Measurements from ENCODE around the gene SH2D1A. TPM values are rescaled to one million over a fixed set of nuclear protein-coding genes. Genes with fewer than 3 reads are reported as not detected.
"Not testable (repeated sequence)": the region's sequence is repeated elsewhere in the genome, so short reads cannot be mapped to it uniquely, and the experiment has no call there.

SH2D1A gene
- total RNA-seq (2014; rRNA removed; shearing (Covaris generic)), result not detected in 2 replicates

DNA sequence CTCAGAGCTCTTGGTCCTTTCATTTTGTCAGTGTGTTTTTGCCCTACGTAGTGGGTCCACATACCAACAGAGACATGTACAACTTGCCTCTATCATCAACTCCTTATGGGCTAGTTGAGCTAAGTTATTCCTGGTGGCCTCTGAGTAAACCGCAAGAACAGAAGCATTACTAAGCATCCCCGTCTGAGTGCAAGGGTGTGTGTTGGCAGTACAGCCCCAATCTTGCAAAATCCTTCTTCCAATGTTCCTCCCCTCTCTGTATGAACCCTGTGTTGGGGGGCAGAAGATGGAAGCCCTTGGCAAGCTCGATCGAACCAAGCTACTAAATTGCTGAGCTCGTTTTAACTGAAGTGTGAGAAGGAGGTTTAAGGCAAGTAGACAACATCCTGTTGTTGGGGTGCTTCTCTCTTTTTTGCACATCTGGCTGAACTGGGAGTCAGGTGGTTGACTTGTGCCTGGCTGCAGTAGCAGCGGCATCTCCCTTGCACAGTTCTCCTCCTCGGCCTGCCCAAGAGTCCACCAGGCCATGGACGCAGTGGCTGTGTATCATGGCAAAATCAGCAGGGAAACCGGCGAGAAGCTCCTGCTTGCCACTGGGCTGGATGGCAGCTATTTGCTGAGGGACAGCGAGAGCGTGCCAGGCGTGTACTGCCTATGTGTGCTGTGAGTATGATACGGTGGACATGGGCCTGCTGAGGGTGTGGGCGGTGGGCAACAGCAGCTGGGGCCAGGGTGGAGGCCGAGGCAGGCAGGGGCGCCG lies at the start of gene SH2D1A:
Gene SH2D1A (plus strand): TSS at position 447 of the 760 bp plus-strand sequence. CDS start 80 bp downstream, at position 527.
- no peak for DNase-seq (ENCODE audit: low spot score)

- not testable (repeated sequence) for DNase-seq (ENCODE audit: low spot score)
Measured at GRCh38 chrX:124299323-124299722, 47.0 kb upstream of the SH2D1A start.

DNA sequence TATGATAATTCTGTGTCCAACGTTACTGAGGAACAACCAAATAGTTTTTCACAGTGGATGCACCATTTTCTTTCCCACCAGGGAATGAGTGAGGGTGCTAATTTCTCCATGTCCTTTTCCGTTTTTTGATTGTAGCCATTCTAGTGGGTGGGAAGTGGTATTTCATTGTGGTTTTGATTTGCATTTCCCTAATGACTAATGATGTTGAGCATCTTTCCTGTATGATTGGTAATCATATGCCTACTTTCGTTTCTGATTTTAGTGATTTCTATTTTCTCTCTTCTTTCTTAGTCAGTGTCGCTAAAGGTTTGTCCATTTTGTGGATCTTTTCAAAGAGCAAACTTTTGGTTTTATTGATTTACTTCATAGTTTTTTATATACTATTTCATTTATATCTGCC lies 46.0 kb upstream of the SH2D1A start:
- DNase-seq (ENCODE audit: low spot score), result no peak

GRCh38 chrX:124307253-124307907 lies 39.0 kb upstream of the SH2D1A start:
- no peak for DNase-seq (ENCODE audit: low spot score)

DNA sequence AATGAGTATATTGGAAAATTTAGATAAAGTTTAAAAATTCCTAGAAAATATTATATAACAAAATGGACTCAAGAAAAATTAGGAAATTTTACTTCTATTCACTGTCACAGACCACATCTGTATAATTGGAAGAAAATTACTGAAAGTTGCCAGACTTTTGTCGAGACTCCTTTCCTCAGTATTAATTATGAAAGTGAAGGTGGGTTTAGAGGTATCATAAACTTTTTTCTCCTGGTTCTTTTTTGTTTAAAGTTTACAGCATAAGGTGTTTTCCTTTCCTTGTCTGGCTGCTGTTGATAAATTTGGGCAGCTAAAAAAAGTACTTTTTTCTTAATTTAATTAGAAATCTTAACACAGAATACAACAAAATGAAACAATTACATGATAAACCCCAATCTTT lies 20.6 kb upstream of the SH2D1A start:
- DNase-seq (ENCODE audit: low spot score), result no peak

GRCh38 chrX:124328765-124329164 lies 17.6 kb upstream of the SH2D1A start:
- DNase-seq (ENCODE audit: low spot score), result peak; percentile 0

DNA sequence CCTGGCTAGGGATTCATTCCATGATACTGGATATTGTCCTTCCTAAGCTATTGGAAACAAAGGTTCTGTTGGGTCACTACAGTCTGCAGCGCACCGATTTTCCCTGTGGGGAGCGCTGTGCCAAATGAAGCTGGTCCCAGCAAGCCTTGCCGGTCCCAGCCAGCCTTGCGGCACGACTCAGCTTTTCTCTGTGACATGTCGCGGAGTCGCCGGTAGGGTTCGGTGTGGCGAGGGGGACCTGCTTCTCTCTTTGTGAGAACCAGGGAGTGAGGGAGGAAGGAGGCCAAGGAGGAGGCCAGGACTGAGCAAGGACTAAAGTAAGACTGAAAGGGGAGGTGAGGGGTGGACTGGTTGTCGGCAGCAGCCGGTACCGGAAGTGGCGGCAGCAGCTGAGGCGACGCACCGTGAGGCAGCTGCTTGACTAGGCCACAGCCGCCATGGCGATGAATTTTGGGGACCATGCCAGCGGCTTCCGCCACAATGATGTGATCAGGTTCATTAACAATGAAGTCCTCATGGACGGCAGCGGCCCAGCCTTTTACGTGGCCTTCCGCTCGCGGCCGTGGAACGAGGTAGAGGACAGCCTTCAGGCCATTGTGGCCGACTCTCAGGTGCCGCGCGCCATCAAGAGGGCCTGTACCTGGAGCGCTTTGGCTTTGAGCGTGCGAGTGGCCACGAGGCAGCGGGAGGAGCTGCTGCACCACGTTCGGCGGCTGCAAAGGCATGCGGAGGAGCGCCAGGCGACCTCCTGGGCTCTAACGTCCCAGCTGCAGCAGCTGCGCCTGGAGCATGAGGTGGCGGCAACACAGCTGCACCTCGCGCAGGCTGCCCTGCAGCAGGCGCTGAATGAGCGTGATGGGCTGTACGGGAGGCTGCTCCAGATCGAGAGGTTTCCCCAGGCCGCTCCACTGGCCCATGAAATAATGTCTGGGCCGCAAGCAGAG lies 13.6 kb upstream of the SH2D1A start, which contains the start of gene TEX13D:
Gene TEX13D (plus strand): TSS at position 180 of the 944 bp plus-strand sequence. CDS start 258 bp downstream, at position 438.
- DNase-seq (ENCODE audit: low spot score), result no peak

DNA sequence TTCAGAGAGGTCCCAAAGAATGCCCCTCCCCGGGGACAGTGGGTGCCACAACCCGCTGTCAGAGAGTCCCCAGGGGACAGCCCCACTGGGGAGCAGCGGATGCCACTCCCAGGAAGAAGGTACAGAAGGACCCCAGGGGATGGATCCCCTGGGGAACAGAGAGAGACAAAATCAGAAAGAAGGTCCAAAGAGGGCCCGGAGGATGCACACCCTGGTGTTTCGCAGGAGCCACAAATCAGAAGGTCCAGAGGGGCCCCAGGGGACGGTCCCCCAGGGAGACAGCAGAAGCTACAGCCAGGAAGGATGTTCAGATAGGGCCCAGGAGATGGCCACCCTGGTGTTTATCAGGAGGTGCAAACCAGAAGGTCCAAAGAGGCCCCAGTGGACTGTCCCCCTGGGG lies 12.5 kb upstream of the SH2D1A start:
- DNase-seq (ENCODE audit: low spot score), result no peak

GRCh38 chrX:124334555-124334954 lies 11.8 kb upstream of the SH2D1A start:
- DNase-seq (ENCODE audit: low spot score), result not testable (repeated sequence)

GRCh38 chrX:124335598-124335997 lies 10.8 kb upstream of the SH2D1A start:
- DNase-seq (ENCODE audit: low spot score), result no peak

DNA sequence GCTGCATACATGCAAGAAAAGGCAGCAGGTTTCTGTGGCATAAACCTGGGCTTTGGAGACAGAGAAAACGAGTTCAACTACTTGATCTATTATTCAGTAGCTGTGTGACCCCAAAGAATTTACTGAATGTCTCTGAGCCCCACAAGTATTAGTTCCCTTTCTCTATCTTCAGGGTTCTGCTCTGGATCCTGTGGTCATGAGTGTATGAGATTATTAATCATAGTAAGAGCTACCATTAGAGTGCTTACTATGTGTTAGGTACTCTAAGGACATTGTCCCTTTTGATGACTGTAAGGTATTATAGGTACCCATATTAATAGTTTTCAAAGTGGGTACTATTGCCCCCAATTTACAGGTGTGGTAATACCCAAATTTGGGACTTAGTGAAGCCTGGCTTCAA lies 8.4 kb upstream of the SH2D1A start:
- no peak for DNase-seq (ENCODE audit: low spot score)

DNA sequence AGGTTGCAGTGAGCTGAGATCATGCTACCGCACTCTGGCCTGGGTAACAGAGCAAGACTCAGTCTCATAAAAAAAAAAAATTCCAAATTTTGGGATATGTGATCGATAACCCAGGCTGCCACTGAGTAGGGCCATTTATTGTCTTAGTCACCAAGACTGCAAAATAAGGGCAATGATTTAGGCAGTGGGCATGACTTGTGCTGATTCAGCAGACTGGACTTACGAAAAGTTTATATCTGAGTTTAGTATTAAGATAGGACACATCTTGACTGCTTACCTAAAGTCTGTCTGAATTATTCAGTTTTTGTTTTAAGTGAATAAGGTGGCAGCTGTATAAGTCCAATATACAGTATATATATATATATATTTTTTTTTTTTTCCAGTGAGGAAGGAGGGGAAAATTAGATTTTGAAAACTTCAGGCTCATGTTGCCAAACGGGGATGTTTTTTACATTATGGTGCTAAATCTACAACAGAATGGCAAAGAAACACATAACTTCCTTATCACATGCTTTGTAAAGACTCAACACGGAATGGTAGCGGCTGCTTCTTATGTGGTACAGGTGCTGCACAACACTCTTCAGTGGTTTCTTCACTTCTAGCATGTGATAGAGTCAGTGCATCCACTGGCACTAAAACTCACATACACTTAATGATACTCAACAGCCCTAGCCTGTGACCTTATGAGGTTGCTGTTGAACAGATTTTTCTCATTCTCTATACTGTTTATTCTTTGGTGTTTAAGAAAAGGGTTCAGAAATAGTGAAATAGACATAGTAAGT lies 7.4 kb upstream of the SH2D1A start:
- no peak for DNase-seq (ENCODE audit: low spot score)

- no peak for DNase-seq (ENCODE audit: low spot score)
Measured at GRCh38 chrX:124341396-124342132, 4.8 kb upstream of the SH2D1A start.

DNA sequence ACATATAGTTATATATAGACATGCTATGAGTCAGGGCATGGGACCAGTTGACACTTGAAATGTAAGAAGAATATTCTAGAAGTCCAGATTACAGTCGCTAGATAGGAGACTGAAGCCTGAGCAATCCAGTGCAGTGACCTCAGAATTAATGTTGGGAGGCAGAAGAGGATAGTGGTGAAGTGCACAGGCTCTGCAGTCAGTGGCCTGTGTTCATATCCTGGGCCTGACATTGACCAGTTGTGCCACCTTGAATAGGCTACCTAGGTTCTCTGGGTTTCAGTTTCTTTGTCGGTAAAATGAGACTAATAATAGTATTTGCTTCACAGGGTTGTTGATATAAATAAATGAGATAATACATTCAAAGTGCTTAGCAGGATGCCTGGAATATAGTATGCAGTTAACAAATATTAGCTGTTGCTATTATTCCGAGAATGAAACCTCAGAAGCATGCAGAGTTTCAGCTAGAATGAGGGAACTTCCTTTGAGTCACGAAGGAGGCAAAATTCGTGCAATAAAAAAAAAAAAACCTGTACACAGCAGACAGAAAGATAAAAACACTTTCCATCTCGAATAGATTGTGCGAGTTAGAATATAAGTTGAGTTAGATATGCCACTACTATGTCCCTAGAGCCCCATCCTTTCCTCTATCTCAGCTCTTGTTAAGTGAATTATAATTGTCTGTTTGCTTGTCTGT lies 4.0 kb upstream of the SH2D1A start:
- no peak for DNase-seq (ENCODE audit: low spot score)

DNA sequence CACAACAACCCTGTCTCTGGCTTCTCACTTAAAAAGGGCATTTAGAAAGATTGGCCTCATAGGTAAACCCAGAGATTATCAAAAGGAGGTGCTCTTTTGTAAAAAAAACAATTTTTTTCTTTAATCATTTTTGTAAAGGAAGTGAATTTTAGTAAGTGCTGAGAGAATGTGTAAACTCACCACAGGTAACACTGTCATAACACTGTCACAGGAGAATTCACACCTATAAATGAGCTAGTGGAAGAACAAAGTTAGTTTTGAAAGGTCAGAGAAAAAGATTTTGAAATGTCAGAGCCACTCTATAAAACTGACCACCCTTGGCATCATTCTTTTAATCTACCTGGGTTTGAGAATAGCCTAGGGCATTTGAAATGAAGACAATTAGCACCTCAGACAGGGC lies 3.3 kb upstream of the SH2D1A start:
- no peak for DNase-seq (ENCODE audit: low spot score)

DNA sequence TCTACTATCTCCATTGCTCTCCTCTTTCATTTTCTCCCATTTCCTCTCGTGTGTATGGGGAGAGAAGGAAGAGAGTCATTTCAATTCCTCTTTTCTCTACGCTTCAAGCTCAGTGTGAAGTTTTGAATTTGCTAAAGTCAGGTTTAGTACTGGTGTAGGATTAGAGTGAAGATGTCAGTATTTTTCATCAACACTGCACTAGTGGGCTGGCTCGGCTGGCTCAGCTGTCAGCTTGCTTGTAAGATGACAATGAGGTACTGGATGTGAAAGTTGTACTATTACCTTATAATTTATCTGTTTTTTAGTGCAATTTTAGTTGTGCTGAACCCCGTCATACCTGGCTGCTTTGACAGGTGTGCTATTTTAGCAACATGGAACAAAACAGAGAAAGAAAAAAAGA lies 2.1 kb upstream of the SH2D1A start:
- DNase-seq (ENCODE audit: low spot score), result no peak

DNA sequence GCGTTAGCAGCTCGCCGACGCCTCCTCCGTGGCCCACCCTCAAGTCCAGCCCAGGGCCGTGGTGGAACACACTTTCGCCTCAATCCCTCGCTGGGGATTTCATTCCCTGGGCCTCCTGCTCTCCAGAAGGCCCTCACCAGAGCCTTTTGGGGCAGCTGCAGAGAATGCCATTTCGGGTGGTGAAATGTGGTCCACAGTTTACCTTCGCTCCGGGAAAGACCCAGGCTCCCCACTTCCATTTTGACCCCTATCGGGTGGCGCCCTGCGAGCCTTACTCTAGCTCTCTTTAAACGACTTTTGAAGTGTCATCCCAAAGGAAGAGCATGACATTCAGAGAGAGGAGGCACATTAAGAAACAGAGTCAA lies 496 bp downstream of the SH2D1A start:
- DNase-seq (ENCODE audit: low spot score), result no peak

DNA sequence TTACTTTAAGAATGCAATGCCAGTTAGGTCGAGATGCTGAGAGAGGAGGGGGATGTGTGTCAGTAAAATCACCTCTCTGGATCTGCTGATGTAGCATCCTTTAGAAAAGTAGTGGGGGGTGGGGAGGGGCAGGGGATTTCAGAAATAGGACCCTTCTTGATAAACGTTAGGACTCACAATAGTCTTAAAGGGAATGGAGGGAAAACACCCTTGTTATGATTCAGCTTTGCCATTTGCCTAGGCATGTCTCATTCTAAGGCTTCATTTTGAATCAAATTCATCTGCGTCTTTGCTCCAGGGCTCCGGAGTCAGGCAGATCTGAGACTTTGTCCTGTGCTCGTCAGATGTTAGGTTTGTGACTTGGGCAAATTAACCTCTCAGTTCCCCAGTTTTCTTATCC lies 879 bp downstream of the SH2D1A start:
- no peak for DNase-seq (ENCODE audit: low spot score)

DNA sequence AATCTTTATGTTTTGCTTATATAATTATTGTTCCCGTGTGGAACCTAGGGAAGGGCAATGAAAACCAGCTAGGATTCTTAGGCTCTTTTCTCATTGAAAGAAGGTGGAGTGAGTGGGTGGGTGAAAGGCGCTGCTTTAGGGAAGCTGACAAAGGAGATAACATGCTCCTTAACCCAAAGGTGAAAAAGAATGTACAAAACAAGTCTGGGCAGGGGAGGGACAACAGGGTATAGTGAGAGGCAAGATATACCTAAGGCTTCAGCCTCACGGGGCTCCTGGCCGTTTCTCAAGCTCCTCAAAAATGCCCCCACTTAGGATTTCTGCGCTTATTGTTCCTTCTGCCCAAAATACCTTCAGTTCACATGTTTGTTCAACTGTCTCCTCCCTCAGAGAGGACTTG lies 1.8 kb downstream of the SH2D1A start:
- DNase-seq (ENCODE audit: low spot score), result no peak

DNA sequence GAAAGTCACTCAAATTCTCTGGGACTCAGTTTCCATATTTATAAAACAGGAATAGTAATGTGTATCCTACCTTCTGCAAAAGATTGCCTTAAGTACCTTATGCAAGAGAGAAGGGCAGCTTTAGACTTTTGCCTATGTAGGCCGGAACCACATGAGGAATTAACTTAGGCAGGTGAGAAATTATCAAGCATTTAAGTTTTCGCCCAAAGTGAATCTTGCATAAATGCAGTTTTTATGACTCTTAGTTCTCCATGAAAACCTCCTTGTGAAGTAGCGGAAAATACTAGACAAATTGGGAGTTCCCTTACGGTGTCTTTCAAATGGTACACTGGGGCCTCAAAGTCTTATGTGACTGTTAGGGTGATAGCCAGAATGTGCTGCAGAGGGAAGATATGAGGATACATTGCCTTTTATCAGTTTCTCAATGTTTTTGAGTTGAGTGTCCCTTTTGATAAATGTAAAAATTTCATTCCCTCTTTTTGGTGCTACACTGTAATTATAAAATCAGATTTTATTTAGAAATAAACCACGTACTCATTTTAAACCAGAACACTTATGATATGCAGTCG lies 2.6 kb downstream of the SH2D1A start:
- no peak for DNase-seq (ENCODE audit: low spot score)
